Inferior parietal cortex (tissue), 1 donor: ENCODE results near the gene USP31.

Source experiments
- DNase-seq: peaks from one replicate; pipeline ENCODE4 v3.0.0-alpha.2; 2016; ENCODE audit errors: extremely low spot score

Gene USP31

GRCh38 chr16:23015580-23015979 lies 133.7 kb downstream of the USP31 start:
- no peak for DNase-seq

- DNase-seq: no peak
Observed at GRCh38 chr16:23014592-23014991, 134.7 kb downstream of the USP31 start.
